Karpas-422 (cell line): ENCODE measurements around the gene ABHD13. TPM values are rescaled to one million over a fixed set of nuclear protein-coding genes. Genes with fewer than 3 reads are reported as not detected.

Experiments
- DNase-seq: peaks from one replicate; pipeline ENCODE4 v3.0.0-alpha.2; 2015
- H2AFZ ChIP-seq: fragments of 200-600 bp; sonication (generic); 2 replicates; pipeline ENCODE4 v1.6.1; 2014; ENCODE audit warnings: antibody characterized with exemption, low read length, mixed read lengths
- H3K27ac ChIP-seq: fragments of 200-600 bp; sonication (generic); 2 replicates; pipeline ENCODE4 v1.5.1; 2014; ENCODE audit warnings: mild to moderate bottlenecking, low read length, moderate library complexity
- H3K27me3 ChIP-seq: fragments of 200-600 bp; sonication (generic); 2 replicates; pipeline ENCODE4 v1.6.1; 2014; ENCODE audit warnings: low read length, mixed read lengths
- H3K36me3 ChIP-seq: fragments of 200-600 bp; sonication (generic); 2 replicates; pipeline ENCODE4 v1.6.1; 2014; ENCODE audit warnings: low read length, mixed read lengths; ENCODE audit not compliant: insufficient read depth
- H3K4me1 ChIP-seq: fragments of 200-600 bp; sonication (generic); 2 replicates; pipeline ENCODE4 v1.6.1; 2014; ENCODE audit warnings: mild to moderate bottlenecking, low read length, mixed read lengths
- H3K4me2 ChIP-seq: fragments of 200-600 bp; sonication (generic); 2 replicates; pipeline ENCODE4 v1.6.1; 2014; ENCODE audit warnings: low read length, low read depth, mild to moderate bottlenecking; ENCODE audit not compliant: poor library complexity, severe bottlenecking
- H3K4me3 ChIP-seq: fragments of 200-600 bp; sonication (generic); 2 replicates; pipeline ENCODE4 v1.5.1; 2014; ENCODE audit warnings: mild to moderate bottlenecking, antibody characterized with exemption, low read length, mixed read lengths
- H3K79me2 ChIP-seq: fragments of 200-600 bp; sonication (generic); 2 replicates; pipeline ENCODE4 v1.6.1; 2014; ENCODE audit warnings: mild to moderate bottlenecking, low read length, mixed read lengths
- H3K9ac ChIP-seq: fragments of 200-600 bp; sonication (generic); 2 replicates; pipeline ENCODE4 v1.6.0; 2014; ENCODE audit warnings: low read length
- H3K9me2 ChIP-seq: fragments of 200-600 bp; sonication (generic), shearing (Covaris generic); replicated peaks from 2 replicates; pipeline ENCODE4 v1.6.0; 2014; ENCODE audit warnings: mild to moderate bottlenecking, low read length, moderate library complexity; ENCODE audit not compliant: insufficient read depth
- H3K9me3 ChIP-seq: fragments of 300-700, 200-600 bp; sonication (generic); 2 replicates; pipeline ENCODE4 v1.6.1; 2014; ENCODE audit warnings: low read length, mixed read lengths
- H4K20me1 ChIP-seq: fragments of 200-600 bp; sonication (generic); 2 replicates; pipeline ENCODE4 v1.6.1; 2014; ENCODE audit warnings: mild to moderate bottlenecking, antibody characterized with exemption, low read length, low read depth; ENCODE audit not compliant: insufficient read depth
- total RNA-seq: library from RNA; depleted of rRNA; stranded (reverse); fragments of >200 nt; shearing (Covaris generic); gene quantifications from 2 replicates; pipeline ENCODE4 v1.2.3, GENCODE V29; 2014; ENCODE audit warnings: low replicate concordance; rRNA removed

ABHD13 gene
- total RNA-seq: 4.9 and 10.3 TPM in 2 replicates

DNA sequence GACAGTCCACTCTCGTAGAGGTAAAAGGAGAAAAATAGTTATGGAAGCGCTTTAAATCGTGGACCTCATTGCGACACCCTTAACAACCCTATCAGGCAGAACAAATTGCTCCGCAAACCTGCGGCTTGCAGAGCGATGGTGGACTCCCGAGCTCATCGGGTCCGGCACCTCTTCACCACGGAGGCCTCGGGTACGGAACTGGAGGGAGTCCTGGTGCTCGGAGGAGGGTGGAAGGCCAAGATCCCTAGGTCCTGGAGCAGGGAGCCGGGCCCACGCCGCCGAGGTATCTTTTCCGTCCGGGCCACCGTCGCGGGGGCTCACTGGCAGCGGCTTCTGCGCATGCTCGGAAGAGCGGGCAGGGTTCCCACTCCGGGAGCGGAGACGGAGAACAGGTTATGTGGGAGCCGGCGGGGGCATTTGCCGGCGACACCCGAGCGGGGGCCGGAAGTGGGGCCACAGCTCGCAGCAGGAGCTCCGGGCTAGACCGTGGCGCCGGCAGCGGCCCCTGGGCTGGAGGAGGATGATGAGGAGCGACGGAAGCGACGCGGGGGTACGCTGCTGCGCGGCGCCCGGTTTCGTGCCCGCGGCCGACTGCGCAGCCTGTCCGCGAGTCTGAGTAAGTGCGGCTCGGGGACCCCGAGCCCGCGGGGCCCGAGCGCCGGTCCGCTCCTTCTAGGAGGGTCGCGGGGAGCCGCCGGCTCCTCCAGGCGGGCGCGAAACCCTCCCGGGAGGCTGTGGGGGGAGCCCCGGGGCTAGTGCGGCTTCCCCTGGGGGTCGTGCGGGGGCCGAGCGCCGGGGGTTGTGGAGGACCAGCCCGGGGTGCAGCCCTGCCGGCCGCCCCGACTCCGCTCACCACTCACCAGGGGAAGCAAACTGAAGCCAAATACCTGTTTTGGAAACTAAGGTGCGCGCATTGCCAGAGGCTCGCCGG is at the start of gene ABHD13:
Gene ABHD13, plus strand, starts transcription at position 349 of the 931 bp plus-strand sequence. CDS start 10,827 bp downstream, outside the sequence.
- H3K4me2 ChIP-seq: peak within 1 kb of the TSS; percentile 83
- peaks cover 3% of the 10 kb centered on the region; the same call in 1 of the 2 replicates for H4K20me1 ChIP-seq
- H3K4me1 ChIP-seq: peaks cover 60% of the 10 kb centered on the region
- peak within 1 kb of the TSS; percentile 92; the same call in 1 of the 2 replicates for H2AFZ ChIP-seq
- peak; percentile 98 for DNase-seq
- no peaks in the 10 kb centered on the region for H3K9me2 ChIP-seq
- H3K27me3 ChIP-seq: no peaks in the 10 kb centered on the region
- no peaks in the 10 kb centered on the region for H3K36me3 ChIP-seq
- peak within 1 kb of the TSS; percentile 97 for H3K9ac ChIP-seq
- H3K79me2 ChIP-seq: peaks cover 70% of the 10 kb centered on the region
- H3K4me3 ChIP-seq: peak within 1 kb of the TSS; percentile 90
- no peaks in the 10 kb centered on the region for H3K9me3 ChIP-seq
- peak within 1 kb of the TSS; percentile 80 for H3K27ac ChIP-seq

- no peaks in the 10 kb centered on the region for H3K27me3 ChIP-seq
- H3K4me2 ChIP-seq: no peak overlapping the region
- no peaks in the 10 kb centered on the region for H3K9me3 ChIP-seq
- H3K79me2 ChIP-seq: no peaks in the 10 kb centered on the region
- no peaks in the 10 kb centered on the region for H3K9me2 ChIP-seq
- H3K4me3 ChIP-seq: no peak overlapping the region
- H4K20me1 ChIP-seq: no peaks in the 10 kb centered on the region
- no peaks in the 10 kb centered on the region for H3K4me1 ChIP-seq
- H2AFZ ChIP-seq: no peak overlapping the region
- no peak for DNase-seq
- no peaks in the 10 kb centered on the region for H3K36me3 ChIP-seq
- no peak overlapping the region for H3K9ac ChIP-seq
- H3K27ac ChIP-seq: no peak overlapping the region
These were observed 49.3 kb upstream of the ABHD13 start for GRCh38 chr13:108168929-108169328.

DNA sequence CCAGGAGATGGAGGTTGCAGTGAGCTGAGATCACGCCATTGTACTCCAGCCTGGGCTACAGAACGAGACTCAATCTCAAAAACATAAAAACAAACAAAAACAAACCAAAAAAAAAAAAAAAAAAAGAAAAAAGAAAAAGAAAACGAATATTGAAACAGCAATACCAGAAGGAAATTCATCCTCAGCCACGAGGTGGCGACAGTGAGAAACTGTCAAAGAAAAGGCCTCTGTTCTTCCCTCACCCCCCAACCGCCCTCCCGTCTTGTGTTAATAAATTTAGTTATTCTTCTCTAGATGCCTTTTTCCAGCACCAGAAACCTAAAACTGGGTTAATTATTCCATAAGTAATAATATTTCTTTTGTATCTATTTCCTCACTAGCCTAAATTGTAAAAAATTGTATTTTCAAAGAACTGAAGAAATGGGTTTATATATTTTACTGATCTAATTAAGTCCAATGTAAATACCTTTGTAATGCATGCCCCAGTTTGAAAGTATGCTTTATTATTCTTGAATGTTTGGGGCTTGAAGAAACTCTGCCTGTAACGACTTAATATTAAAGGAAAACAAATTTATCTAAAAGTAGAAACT is 41.4 kb upstream of the ABHD13 start:
- H2AFZ ChIP-seq: no peak overlapping the region
- H3K4me3 ChIP-seq: no peak overlapping the region
- H3K9ac ChIP-seq: no peak overlapping the region
- peak; percentile 85 for DNase-seq
- H3K27me3 ChIP-seq: no peaks in the 10 kb centered on the region
- H3K9me3 ChIP-seq: no peaks in the 10 kb centered on the region
- no peak overlapping the region for H3K27ac ChIP-seq
- H3K79me2 ChIP-seq: no peaks in the 10 kb centered on the region
- H3K4me2 ChIP-seq: no peak overlapping the region
- no peaks in the 10 kb centered on the region for H3K9me2 ChIP-seq
- H4K20me1 ChIP-seq: no peaks in the 10 kb centered on the region
- H3K36me3 ChIP-seq: no peaks in the 10 kb centered on the region
- H3K4me1 ChIP-seq: no peaks in the 10 kb centered on the region

- Histone ChIP-seq H3K79me2 (no peaks in the 10 kb centered on the region), H3K36me3 (no peaks in the 10 kb centered on the region), H2AFZ (no peak overlapping the region), H3K9me3 (no peaks in the 10 kb centered on the region), H3K4me2 (no peak overlapping the region), H3K27me3 (no peaks in the 10 kb centered on the region), H3K4me3 (no peak overlapping the region), H3K4me1 (no peaks in the 10 kb centered on the region), H4K20me1 (no peaks in the 10 kb centered on the region), H3K9me2 (no peaks in the 10 kb centered on the region), H3K9ac (no peak overlapping the region), H3K27ac (no peak overlapping the region)
- no peak for DNase-seq
These were observed 40.1 kb upstream of the ABHD13 start for GRCh38 chr13:108178078-108178477.

DNA sequence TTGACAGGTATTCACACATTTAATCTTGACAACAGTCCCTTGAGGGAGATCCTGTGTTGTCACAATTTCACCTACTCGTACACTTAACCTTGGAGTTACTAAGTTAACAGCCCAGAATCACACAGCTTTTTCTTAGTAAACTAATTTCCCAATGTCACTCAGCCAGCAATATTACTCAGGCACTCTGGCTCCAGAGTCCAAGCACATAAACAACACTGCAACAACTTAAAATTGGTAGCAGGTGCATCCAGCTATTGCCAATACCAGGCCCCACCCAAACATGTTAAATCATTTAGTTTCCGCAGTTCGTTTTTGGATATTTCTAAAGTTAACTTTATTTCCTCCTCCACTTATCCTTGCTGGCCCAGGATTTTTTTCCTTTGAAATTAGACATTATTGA is 35.5 kb upstream of the ABHD13 start:
- Histone ChIP-seq H3K9me2 (no peaks in the 10 kb centered on the region), H2AFZ (no peak overlapping the region), H3K9me3 (no peaks in the 10 kb centered on the region), H3K27ac (no peak overlapping the region), H4K20me1 (no peaks in the 10 kb centered on the region), H3K79me2 (no peaks in the 10 kb centered on the region), H3K36me3 (no peaks in the 10 kb centered on the region), H3K4me3 (no peak overlapping the region), H3K4me1 (no peaks in the 10 kb centered on the region), H3K27me3 (no peaks in the 10 kb centered on the region), H3K9ac (no peak overlapping the region), H3K4me2 (no peak overlapping the region)
- no peak for DNase-seq

DNA sequence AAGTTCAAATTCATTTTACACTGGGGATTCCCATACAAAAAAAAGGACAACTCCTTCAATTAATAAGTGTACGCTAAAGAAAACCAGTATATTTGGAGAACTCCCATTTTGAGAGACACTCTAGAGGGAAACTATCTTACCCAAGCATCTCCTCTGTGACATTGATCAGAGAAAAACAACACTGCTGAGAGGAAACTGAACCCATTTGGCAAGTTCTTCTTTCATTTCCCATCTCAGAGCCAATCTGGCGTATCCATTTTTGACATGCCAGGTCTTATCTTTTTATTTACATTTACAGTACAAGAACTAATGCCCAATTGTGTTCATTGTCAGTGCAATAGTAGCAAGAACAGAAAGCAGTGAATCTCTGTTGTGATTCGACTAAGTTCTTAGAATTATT is 33.0 kb upstream of the ABHD13 start:
- no peak for DNase-seq
- Histone ChIP-seq H3K27ac (no peak overlapping the region), H3K9me3 (peaks cover 3% of the 10 kb centered on the region; the same call in 1 of the 2 replicates), H3K4me3 (no peak overlapping the region), H3K9me2 (no peaks in the 10 kb centered on the region), H3K79me2 (no peaks in the 10 kb centered on the region), H3K36me3 (no peaks in the 10 kb centered on the region), H3K4me2 (no peak overlapping the region), H3K9ac (no peak overlapping the region), H3K4me1 (no peaks in the 10 kb centered on the region), H2AFZ (no peak overlapping the region), H3K27me3 (no peaks in the 10 kb centered on the region), H4K20me1 (no peaks in the 10 kb centered on the region)

GRCh38 chr13:108188260-108188659 is 29.9 kb upstream of the ABHD13 start:
- Histone ChIP-seq H4K20me1 (no peaks in the 10 kb centered on the region), H3K9ac (no peak overlapping the region), H3K9me3 (peaks cover 3% of the 10 kb centered on the region; the same call in 1 of the 2 replicates), H3K4me1 (no peaks in the 10 kb centered on the region), H3K4me2 (no peak overlapping the region), H3K4me3 (no peak overlapping the region), H3K79me2 (no peaks in the 10 kb centered on the region), H3K27ac (no peak overlapping the region), H3K36me3 (no peaks in the 10 kb centered on the region), H2AFZ (no peak overlapping the region), H3K27me3 (no peaks in the 10 kb centered on the region), H3K9me2 (no peaks in the 10 kb centered on the region)
- DNase-seq: no peak

DNA sequence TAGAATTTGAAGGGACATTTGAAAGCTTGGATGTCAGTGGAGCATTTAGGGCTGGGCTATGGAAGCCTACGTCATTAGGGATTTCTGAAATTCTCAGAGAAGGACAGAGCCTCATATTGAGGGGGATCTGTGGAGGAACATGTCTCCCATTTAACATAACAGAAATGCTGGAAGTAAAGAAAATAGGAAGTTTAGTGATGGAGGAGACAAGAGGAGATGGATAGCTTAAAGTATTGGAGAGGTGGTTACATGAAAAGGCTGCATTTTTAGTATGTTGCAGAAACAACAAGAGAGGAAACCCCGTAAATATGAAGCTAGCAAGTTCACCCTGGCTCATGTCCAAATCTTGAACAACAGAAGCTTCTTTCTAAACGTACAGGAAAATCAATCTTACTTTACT is 27.3 kb upstream of the ABHD13 start:
- H3K9me3 ChIP-seq: peaks cover 3% of the 10 kb centered on the region; the same call in 1 of the 2 replicates
- no peak overlapping the region for H3K4me2 ChIP-seq
- H3K36me3 ChIP-seq: no peaks in the 10 kb centered on the region
- no peaks in the 10 kb centered on the region for H3K79me2 ChIP-seq
- DNase-seq: no peak
- H2AFZ ChIP-seq: no peak overlapping the region
- no peak overlapping the region for H3K9ac ChIP-seq
- H3K27ac ChIP-seq: no peak overlapping the region
- H3K4me1 ChIP-seq: no peaks in the 10 kb centered on the region
- no peaks in the 10 kb centered on the region for H3K9me2 ChIP-seq
- no peaks in the 10 kb centered on the region for H3K27me3 ChIP-seq
- no peak overlapping the region for H3K4me3 ChIP-seq
- H4K20me1 ChIP-seq: no peaks in the 10 kb centered on the region
